ENCODE measurements around the gene MAP3K12. TPM values are rescaled to one million over a fixed set of nuclear protein-coding genes. Genes with fewer than 3 reads are reported as not detected.
A peak's percentile ranks its signal among the peaks of the same experiment; 100 is the strongest.

Gene MAP3K12
- polyA plus RNA-seq, 3 donors: 4.6 to 23.1 (median 8.6) TPM

DNA sequence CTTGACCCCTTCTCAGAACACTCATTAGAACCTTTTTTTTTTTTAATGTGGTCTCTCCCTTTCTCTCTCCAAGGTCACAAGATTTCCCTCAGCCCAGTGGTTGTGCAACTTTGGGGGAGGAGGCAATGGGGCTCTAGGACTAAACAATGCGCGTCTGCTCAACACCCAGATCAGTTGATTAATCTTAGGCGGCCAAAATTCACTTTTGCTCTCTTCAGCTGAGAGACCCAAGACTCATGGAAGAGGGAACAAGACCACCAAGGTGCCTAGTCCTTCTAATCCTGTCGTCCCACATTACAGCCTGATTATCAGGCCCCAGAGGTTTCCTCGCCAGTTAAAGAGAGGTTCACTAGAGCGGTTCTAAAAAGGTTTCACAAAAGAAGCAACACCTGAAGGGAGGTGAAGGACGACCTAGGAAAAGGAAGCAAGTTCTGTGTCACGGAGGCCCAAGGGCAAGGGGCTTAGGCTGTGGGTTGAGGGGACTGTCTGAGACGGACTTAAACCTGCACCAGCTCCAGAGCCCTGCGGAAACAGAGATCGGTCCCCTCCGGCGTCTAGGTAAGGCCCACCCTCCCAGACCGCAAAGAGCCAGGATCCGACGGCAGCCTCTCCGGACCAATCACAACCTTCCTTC is 1.0 kb upstream of the MAP3K12 start:
- 0 to 1% (median 1%) methylated on average over 17 of the region's 17 CpGs for WGBS, 3 donors
- H3K27ac ChIP-seq (ENCODE audit: low read depth, low read length): peak overlapping the region; percentile 90

- WGBS, 3 donors: 75 to 82% (median 77%) methylated on average over 2 of the region's 2 CpGs
- no peak overlapping the region for H3K27ac ChIP-seq (ENCODE audit: low read depth, low read length)
Measured at GRCh38 chr12:53498235-53498630, 1.0 kb downstream of the MAP3K12 start.

- WGBS, 3 donors: 92 to 93% (median 93%) methylated on average over 3 of the region's 3 CpGs
- no peak overlapping the region for H3K27ac ChIP-seq (ENCODE audit: low read depth, low read length)
Measured at GRCh38 chr12:53497461-53497860, 1.8 kb downstream of the MAP3K12 start.

DNA sequence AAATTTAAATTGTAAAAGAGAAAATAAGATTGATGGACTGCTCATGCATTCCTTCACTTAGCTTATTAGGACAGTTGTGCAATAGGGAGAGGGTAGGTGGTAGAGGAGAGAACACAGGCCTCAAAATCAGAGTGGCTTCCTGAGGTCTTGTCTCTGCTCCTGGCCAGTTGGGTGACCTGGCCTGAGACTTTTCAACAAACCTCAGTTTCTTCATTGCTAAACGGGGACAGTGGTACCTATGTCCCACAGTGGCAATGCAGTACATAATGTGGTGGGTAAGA is 2.6 kb downstream of the MAP3K12 start:
- 67 to 89% (median 76%) methylated on average over 1 of the region's 1 CpG for WGBS, 3 donors
- no peak overlapping the region for H3K27ac ChIP-seq (ENCODE audit: low read depth, low read length)

GRCh38 chr12:53495903-53496751 is 3.1 kb downstream of the MAP3K12 start:
- 39 to 43% (median 41%) methylated on average over 5 of the region's 5 CpGs for WGBS, 3 donors
- no peak overlapping the region for H3K27ac ChIP-seq (ENCODE audit: low read depth, low read length)

- H3K27ac ChIP-seq (ENCODE audit: low read depth, low read length): peak overlapping the region; percentile 3
- 22 to 48% (median 36%) methylated on average over 11 of the region's 11 CpGs for WGBS, 3 donors
Measured at GRCh38 chr12:53493610-53494391, 5.5 kb downstream of the MAP3K12 start.

GRCh38 chr12:53492830-53493609 is 6.2 kb downstream of the MAP3K12 start:
- 0 to 3% (median 1%) methylated on average over 39 to 52 of the region's 52 CpGs for WGBS, 3 donors
- peak overlapping the region; percentile 21 for H3K27ac ChIP-seq (ENCODE audit: low read depth, low read length)

DNA sequence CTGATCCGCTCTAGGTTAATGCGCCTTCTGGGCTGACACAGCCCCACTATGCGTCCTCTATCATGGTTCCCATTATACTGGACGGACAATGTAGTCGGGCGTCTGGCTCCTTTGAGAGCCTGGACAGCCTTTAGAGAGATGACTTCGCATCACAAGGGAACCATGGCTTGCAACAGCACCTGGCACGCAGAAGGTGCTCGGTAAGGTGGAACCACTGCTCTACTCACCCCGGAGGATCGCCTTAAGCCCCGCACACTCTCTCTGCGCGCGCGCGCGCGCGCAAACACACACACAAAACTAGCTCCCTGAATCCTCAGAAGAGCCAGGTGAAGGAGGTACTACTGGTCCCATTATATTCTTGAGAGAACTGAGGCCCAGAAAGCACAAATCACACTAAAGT is 7.1 kb downstream of the MAP3K12 start:
- 43 to 65% (median 54%) methylated on average over 20 of the region's 20 CpGs for WGBS, 3 donors
- peak overlapping the region; percentile 21 for H3K27ac ChIP-seq (ENCODE audit: low read depth, low read length)

- WGBS, 3 donors: 94 to 97% (median 96%) methylated on average over 5 of the region's 5 CpGs
- no peak overlapping the region for H3K27ac ChIP-seq (ENCODE audit: low read depth, low read length)
Measured at GRCh38 chr12:53489242-53489864, 9.9 kb downstream of the MAP3K12 start.

DNA sequence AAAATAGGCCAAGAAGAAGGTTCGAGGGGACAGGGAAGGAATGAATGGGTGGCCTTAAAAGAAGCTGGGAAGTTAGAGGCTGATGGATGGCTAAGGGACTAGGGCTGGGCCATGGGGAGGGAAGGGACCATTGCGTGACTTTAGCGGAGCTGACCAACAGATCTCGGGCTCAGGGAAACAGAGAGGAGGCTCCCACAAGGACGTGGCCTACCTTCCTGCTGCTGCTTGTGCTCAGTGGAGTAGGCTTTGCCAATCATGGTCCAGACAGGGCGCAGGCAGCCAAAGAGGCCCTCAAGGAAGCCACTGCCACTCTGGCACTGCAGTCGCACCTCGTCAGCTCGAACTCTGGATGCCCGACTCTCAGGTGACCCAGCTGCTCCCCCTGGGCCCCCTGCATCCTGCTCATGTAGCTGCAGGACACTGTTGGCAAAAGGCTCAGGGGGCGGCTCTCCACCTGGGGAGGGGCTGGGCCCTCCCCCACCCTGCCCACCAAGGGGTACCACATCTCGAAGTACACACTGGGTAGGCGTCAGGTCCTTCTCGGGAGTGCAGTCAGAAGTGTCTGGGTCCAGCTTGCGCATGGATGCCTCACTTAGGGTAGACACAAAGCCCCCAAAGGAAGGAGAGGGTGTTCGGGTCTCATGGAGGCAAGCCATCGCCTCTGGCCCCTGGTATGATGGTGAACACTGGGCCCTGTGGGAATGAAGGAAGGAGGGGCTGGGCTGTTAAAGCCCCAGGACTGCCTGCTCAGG is 12.3 kb downstream of the MAP3K12 start:
- H3K27ac ChIP-seq (ENCODE audit: low read depth, low read length): no peak overlapping the region
- WGBS, 3 donors: 81 to 86% (median 82%) methylated on average over 17 of the region's 17 CpGs

GRCh38 chr12:53485955-53486735 is 13.1 kb downstream of the MAP3K12 start:
- 88 to 97% (median 94%) methylated on average over 10 of the region's 10 CpGs for WGBS, 3 donors
- H3K27ac ChIP-seq (ENCODE audit: low read depth, low read length): no peak overlapping the region

DNA sequence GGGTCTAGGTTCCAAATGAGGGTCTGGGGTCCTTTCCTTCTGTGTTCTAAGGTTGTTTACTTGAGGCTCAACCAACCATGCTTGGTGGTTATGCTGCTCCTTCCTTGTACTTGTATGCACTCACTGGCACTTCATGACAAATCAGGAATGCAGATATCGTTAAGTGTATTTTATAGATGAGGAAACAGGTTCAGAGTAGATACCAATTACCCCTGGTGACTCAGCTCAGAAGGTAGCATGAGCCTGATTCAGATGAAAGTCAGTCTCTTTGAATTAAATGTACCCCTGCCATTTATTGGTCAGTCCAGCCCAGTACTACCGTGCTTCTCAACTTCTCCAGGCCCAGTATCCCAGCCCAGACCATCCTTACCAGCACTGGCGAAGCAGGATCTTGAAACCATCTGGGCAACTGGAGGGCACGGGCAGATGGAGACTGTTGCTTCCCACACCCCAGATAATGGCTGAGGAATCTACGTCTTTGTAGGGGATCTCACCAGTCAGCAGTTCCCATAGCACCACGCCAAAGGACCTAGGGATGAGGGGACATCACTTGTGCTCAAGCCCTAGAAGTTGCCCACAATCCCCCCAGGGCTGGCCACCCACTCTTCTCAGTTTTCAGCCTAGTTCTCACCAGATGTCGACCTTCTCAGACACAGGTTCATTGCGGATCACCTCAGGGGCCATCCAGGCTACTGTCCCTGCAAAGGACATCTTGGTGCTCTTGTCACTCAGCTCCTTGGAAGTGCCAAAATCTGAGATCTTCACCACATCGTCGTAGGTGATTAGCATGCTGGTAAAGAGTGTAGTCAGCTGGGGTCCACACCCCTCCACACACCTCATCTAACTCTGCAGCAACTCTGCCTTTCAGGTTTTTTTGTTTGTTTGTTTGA is 14.3 kb downstream of the MAP3K12 start:
- H3K27ac ChIP-seq (ENCODE audit: low read depth, low read length): no peak overlapping the region
- 79 to 85% (median 83%) methylated on average over 10 of the region's 10 CpGs for WGBS, 3 donors

GRCh38 chr12:53483979-53484377 is 15.3 kb downstream of the MAP3K12 start:
- WGBS, 3 donors: 85 to 91% (median 89%) methylated on average over 4 of the region's 4 CpGs
- H3K27ac ChIP-seq (ENCODE audit: low read depth, low read length): no peak overlapping the region

- WGBS, 3 donors: 58 to 84% (median 74%) methylated on average over 9 of the region's 9 CpGs
- no peak overlapping the region for H3K27ac ChIP-seq (ENCODE audit: low read depth, low read length)
Measured at GRCh38 chr12:53483225-53483978, 15.9 kb downstream of the MAP3K12 start.

DNA sequence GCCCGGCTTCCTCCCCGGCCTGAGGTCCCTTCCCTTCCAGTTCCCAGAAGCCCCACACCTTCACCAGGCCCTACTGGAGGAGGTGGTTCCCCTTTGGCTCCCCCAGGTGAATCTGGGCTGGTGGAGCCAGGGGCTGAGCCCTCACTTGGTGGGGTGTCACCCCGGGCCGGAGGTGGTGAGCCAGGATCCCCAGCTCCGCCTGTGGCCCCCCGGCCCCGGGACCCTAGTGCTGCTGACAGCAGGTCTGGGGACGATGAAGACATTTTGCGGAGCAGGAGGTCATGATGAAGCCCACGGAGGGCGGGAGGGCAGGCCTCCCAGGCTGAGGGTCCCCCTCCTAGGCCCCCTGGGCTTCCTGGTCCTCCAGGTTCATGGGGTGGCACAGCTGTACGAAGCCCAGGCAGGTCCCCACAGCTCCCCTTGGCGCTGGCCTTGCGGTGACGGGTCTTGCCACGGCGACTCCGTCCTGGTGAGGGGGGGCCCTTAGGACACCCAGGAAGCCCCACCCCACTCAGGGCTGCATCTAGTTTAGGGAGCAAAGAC is 16.6 kb downstream of the MAP3K12 start:
- H3K27ac ChIP-seq (ENCODE audit: low read depth, low read length): no peak overlapping the region
- 79 to 86% (median 82%) methylated on average over 17 to 18 of the region's 18 CpGs for WGBS, 3 donors
